ENCODE results near the gene MSGN1.

DNA sequence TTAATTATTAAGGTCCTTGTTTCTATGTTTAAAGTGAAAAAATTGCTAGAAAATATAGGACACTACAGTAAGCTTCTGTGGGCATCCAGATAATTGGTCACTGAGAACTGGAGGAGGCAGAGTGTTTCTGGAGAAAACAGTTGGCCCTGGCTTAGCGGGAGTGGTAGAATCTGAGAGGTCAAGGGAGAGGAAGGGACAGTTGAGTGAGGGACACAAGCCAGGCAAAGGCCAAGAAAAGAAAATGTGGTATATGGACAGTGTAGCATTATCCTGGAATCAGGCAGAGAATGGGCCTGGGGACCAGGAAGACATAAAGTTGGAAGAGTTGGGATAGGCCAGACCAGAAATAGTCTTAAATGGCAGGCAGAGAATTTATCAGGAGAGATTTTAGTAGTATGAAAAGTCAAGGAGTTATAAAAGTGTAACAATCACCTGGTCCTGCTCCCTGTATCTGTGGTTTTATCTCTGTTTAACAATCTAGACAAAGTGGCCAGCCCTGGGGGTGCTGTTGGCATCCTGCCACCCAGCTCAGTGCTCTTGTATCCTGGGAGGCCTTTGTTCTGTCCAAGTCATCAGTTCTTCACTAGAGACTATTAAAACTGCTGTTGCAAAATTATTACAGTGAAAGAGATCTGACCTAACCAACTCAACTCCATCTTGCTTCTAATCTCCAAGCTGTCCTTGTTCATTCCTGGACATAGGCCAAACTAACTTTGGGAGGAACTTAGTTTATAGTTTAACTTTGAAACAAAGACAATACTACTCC is 15.4 kb upstream of the MSGN1 start:
- no peak for TF ChIP-seq GATA2 (IDR thresholded peaks at IDR 0.05; ENCODE audit: low read depth, low read length)
- TF ChIP-seq GATA3 (IDR thresholded peaks at IDR 0.05; ENCODE audit: low read depth, low read length): no peak

All from SH-SY5Y (cell line).